Neural progenitor cell (in vitro differentiated cells): ENCODE results near the gene SLC35G2. TPM values are rescaled to one million over a fixed set of nuclear protein-coding genes. Genes with fewer than 3 reads are reported as not detected.

Experiments
- DNase-seq: peaks from one replicate; pipeline ENCODE4 v3.0.0-alpha.2; 2016; ENCODE audit warnings: low spot score
- H2AFZ ChIP-seq: fragments of 200-600 bp; sonication (generic); replicated peaks from 2 replicates; pipeline ENCODE4 v1.6.1; 2016; ENCODE audit warnings: antibody characterized with exemption
- H3F3A ChIP-seq: fragments of 200-600 bp; sonication (generic); 2 replicates; pipeline ENCODE4 v1.6.1; 2016; ENCODE audit warnings: antibody characterized with exemption, low read depth
- H3K27ac ChIP-seq: fragments of 200-600 bp; sonication (generic); 2 replicates; pipeline ENCODE4 v1.5.1; 2016; ENCODE audit warnings: mild to moderate bottlenecking
- H3K27me3 ChIP-seq: fragments of 200-600 bp; sonication (generic); 2 replicates; pipeline ENCODE4 v1.6.1; 2016; ENCODE audit warnings: mild to moderate bottlenecking, moderate library complexity
- H3K36me3 ChIP-seq: fragments of 200-600 bp; sonication (generic); 2 replicates; pipeline ENCODE4 v1.5.1; 2016
- H3K4me1 ChIP-seq: fragments of 200-600 bp; sonication (generic); 2 replicates; pipeline ENCODE4 v1.6.1; 2016; ENCODE audit warnings: mixed run types
- H3K4me2 ChIP-seq: fragments of 200-600 bp; sonication (generic); 2 replicates; pipeline ENCODE4 v1.6.1; 2016
- H3K4me3 ChIP-seq: fragments of 200-600 bp; sonication (generic); 2 replicates; pipeline ENCODE4 v1.5.1; 2016
- H3K79me2 ChIP-seq: fragments of 200-600 bp; sonication (generic); 2 replicates; pipeline ENCODE4 v1.6.1; 2016; ENCODE audit warnings: low read depth
- H3K9ac ChIP-seq: fragments of 200-600 bp; sonication (generic); 2 replicates; pipeline ENCODE4 v1.6.1; 2016
- H3K9me3 ChIP-seq: fragments of 200-600 bp; sonication (generic); 2 replicates; pipeline ENCODE4 v1.5.1; 2016; ENCODE audit warnings: low read depth
- H4K20me1 ChIP-seq: fragments of 200-600 bp; sonication (generic); 2 replicates; pipeline ENCODE4 v1.6.1; 2016; ENCODE audit warnings: low read depth
- H3K27ac Mint-ChIP-seq: 3 replicates; pipeline ENCODE4 v1.8.0; 2021; ENCODE audit warnings: mixed read lengths
- H3K27me3 Mint-ChIP-seq: 2 replicates; pipeline ENCODE4 v1.8.0; 2022; ENCODE audit warnings: low read depth, mild to moderate bottlenecking, inconsistent platforms, moderate library complexity, mixed read lengths; ENCODE audit not compliant: insufficient read depth
- H3K36me3 Mint-ChIP-seq: 3 replicates; pipeline ENCODE4 v1.8.0; 2021; ENCODE audit warnings: mixed read lengths
- H3K4me1 Mint-ChIP-seq: 3 replicates; pipeline ENCODE4 v1.8.0; 2021; ENCODE audit warnings: mixed read lengths
- H3K4me3 Mint-ChIP-seq: 3 replicates; pipeline ENCODE4 v1.8.0; 2021; ENCODE audit warnings: mild to moderate bottlenecking, moderate library complexity, mixed read lengths
- H3K9me3 Mint-ChIP-seq: 3 replicates; pipeline ENCODE4 v1.8.0; 2020; ENCODE audit warnings: mixed read lengths
- CTCF ChIP-seq: fragments of 200-600 bp; sonication (generic); IDR thresholded peaks from 2 replicates; pipeline ENCODE4 v1.5.1; 2017; ENCODE audit warnings: antibody characterized with exemption, mild to moderate bottlenecking
- EZH2 ChIP-seq: fragments of 200-600 bp; sonication (generic); IDR thresholded peaks from 2 replicates; pipeline ENCODE4 v1.6.1; 2017; ENCODE audit warnings: antibody characterized with exemption, mild to moderate bottlenecking, moderate library complexity
- EZH2phosphoT487 ChIP-seq: fragments of 200-600 bp; sonication (generic); IDR thresholded peaks from 2 replicates; pipeline ENCODE4 v1.6.1; 2017; ENCODE audit warnings: antibody characterized with exemption
- total RNA-seq: library from RNA; depleted of rRNA; stranded (reverse); fragments of >200 nt; gene quantifications from 2 replicates; pipeline ENCODE4 v1.2.3, GENCODE V29; 2015; ENCODE audit warnings: low replicate concordance

Gene SLC35G2
- total RNA-seq, 1 donor from 2014 or later: 1.5 TPM

- H3K27ac ChIP-seq: no peak overlapping the region
- Mint-ChIP-seq H3K27me3 (peaks cover 2% of the 10 kb centered on the region), H3K9me3 (peaks cover 27% of the 10 kb centered on the region), H3K27ac (peak overlapping the region; percentile 93), H3K4me3 (peak overlapping the region; percentile 93), H3K36me3 (peaks cover 30% of the 10 kb centered on the region), H3K4me1 (peaks cover 41% of the 10 kb centered on the region)
- H3K4me1 ChIP-seq: peaks cover 9% of the 10 kb centered on the region
- DNase-seq: peak; percentile 78
- TF ChIP-seq EZH2 (peak; percentile 85), EZH2phosphoT487 (peak; percentile 76), CTCF (no peak)
- H3K4me2 ChIP-seq: peak overlapping the region; percentile 90
- H3F3A ChIP-seq: peaks cover 26% of the 10 kb centered on the region
- peaks cover 44% of the 10 kb centered on the region for H3K27me3 ChIP-seq
- H3K36me3 ChIP-seq: no peaks in the 10 kb centered on the region
- peaks cover 11% of the 10 kb centered on the region for H4K20me1 ChIP-seq
- peak overlapping the region; percentile 68 for H2AFZ ChIP-seq
- no peaks in the 10 kb centered on the region for H3K79me2 ChIP-seq
- H3K9me3 ChIP-seq: peaks cover 6% of the 10 kb centered on the region
- H3K4me3 ChIP-seq: peak overlapping the region; percentile 55
- H3K9ac ChIP-seq: no peak overlapping the region
These were observed 1.1 kb downstream of the SLC35G2 start for GRCh38 chr3:136819731-136820679.

- no peak for TF ChIP-seq CTCF
- no peak for TF ChIP-seq EZH2phosphoT487
- no peak for TF ChIP-seq EZH2
- H3K27me3 ChIP-seq: no peaks in the 10 kb centered on the region
- no peak overlapping the region for H3K4me2 ChIP-seq
- no peak overlapping the region for H3K4me3 Mint-ChIP-seq
- no peaks in the 10 kb centered on the region for H4K20me1 ChIP-seq
- H3K79me2 ChIP-seq: no peaks in the 10 kb centered on the region
- no peaks in the 10 kb centered on the region for H3F3A ChIP-seq
- no peaks in the 10 kb centered on the region for H3K4me1 ChIP-seq
- H3K27ac ChIP-seq: no peak overlapping the region
- H3K36me3 ChIP-seq: no peaks in the 10 kb centered on the region
- no peak overlapping the region for H2AFZ ChIP-seq
- no peak overlapping the region for H3K9ac ChIP-seq
- no peak overlapping the region for H3K4me3 ChIP-seq
- no peaks in the 10 kb centered on the region for H3K4me1 Mint-ChIP-seq
- peaks cover 2% of the 10 kb centered on the region for H3K27me3 Mint-ChIP-seq
- peaks cover 45% of the 10 kb centered on the region for H3K36me3 Mint-ChIP-seq
- H3K27ac Mint-ChIP-seq: no peak overlapping the region
- no peaks in the 10 kb centered on the region for H3K9me3 ChIP-seq
- peaks cover 51% of the 10 kb centered on the region for H3K9me3 Mint-ChIP-seq
- no peak for DNase-seq
These were observed 12.5 kb downstream of the SLC35G2 start for GRCh38 chr3:136831461-136831860.

DNA sequence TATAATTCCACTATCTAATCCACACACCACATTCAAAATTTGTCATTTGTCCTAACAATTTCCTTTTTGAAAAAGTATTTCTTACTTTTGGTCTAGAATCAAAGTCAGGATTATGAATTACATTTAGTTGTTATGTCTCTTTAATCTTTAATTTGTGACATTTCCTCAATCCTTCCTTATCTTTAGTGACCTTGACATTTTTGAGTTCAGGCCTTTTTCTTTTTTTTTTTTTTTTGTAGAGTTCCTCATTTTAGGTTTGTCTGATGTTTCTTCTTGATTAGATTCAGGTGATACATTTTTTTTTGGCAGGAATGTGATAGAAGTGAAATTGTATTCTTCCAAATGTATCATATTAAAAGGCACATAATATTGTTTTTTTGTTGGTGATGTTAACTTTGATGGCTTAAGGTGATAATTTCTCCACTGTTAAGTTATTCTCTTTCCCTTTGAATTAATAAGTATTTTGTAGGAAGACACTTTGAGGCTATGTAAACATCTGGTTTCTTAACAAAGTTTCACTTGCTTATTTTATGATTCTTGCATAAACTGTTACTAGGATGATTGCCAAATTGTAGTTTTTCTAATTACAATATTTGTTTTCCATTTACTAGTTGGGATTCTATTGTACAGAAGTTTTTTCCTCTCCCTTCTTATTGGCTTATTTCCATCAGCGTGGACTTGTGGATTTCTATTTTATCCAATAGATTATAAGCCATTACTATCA, 16.3 kb downstream of the SLC35G2 start:
- Histone ChIP-seq H4K20me1 (no peaks in the 10 kb centered on the region), H3K4me2 (no peak overlapping the region), H3K4me3 (no peak overlapping the region), H3K4me1 (no peaks in the 10 kb centered on the region), H3K9me3 (no peaks in the 10 kb centered on the region), H3K79me2 (no peaks in the 10 kb centered on the region), H2AFZ (no peak overlapping the region), H3F3A (no peaks in the 10 kb centered on the region), H3K27ac (no peak overlapping the region), H3K9ac (no peak overlapping the region), H3K36me3 (no peaks in the 10 kb centered on the region), H3K27me3 (no peaks in the 10 kb centered on the region)
- no peak for DNase-seq
- H3K27me3 Mint-ChIP-seq: no peaks in the 10 kb centered on the region
- H3K27ac Mint-ChIP-seq: no peak overlapping the region
- H3K9me3 Mint-ChIP-seq: peaks cover 25% of the 10 kb centered on the region
- TF ChIP-seq EZH2phosphoT487: no peak
- no peak for TF ChIP-seq EZH2
- no peak for TF ChIP-seq CTCF
- H3K4me1 Mint-ChIP-seq: peaks cover 18% of the 10 kb centered on the region
- H3K4me3 Mint-ChIP-seq: no peak overlapping the region
- peaks cover 28% of the 10 kb centered on the region for H3K36me3 Mint-ChIP-seq
